Activated CD8-positive, alpha-beta memory T cell treated with anti-CD3 and anti-CD28 coated beads, Interleukin-2, amount 10 ng/mL, durations not matched to agents 7 days and 5 days (primary cell): ENCODE results near the gene TMEM17. TPM values are rescaled to one million over a fixed set of nuclear protein-coding genes. Genes with fewer than 3 reads are reported as not detected.

ENCODE experiments used
- ATAC-seq: fragments of 150-1000 bp; cut with Tn5 transposase; one replicate; pipeline ENCODE4 v1.10.0; 2021; ENCODE audit warnings: moderate library complexity
- CTCF ChIA-PET: fragments of 350-600 bp; sonication (Branson Sonifier 250); formaldehyde crosslinking; loops from one replicate; lab custom pipeline; 2021; ENCODE audit warnings: antibody characterized with exemption; lab: Charles Lee
- DNase-seq: peaks from one replicate; pipeline ENCODE4 v3.0.0-alpha.2; 2020
- H3K27ac Mint-ChIP-seq: one replicate; pipeline ENCODE4 v1.8.0; 2021; ENCODE audit warnings: mild to moderate bottlenecking, mixed read lengths
- H3K27me3 Mint-ChIP-seq: one replicate; pipeline ENCODE4 v1.8.0; 2021; ENCODE audit warnings: mixed read lengths
- H3K36me3 Mint-ChIP-seq: one replicate; pipeline ENCODE4 v1.8.0; 2021; ENCODE audit warnings: mild to moderate bottlenecking, mixed read lengths
- H3K4me1 Mint-ChIP-seq: one replicate; pipeline ENCODE4 v1.8.0; 2021; ENCODE audit warnings: mixed read lengths
- H3K4me3 Mint-ChIP-seq: one replicate; pipeline ENCODE4 v1.8.0; 2021; ENCODE audit warnings: mild to moderate bottlenecking, moderate library complexity, mixed read lengths
- H3K9me3 Mint-ChIP-seq: one replicate; pipeline ENCODE4 v1.8.0; 2022; ENCODE audit warnings: low read depth, mixed read lengths
- total RNA-seq, 2 experiments: library from RNA; stranded (reverse); gene quantifications; one replicate each; pipeline ENCODE4 v1.2.3, GENCODE V29; 2021

TMEM17 gene
- total RNA-seq, 2 experiments from 2014 or later: 0.12 to 0.26 TPM

DNA sequence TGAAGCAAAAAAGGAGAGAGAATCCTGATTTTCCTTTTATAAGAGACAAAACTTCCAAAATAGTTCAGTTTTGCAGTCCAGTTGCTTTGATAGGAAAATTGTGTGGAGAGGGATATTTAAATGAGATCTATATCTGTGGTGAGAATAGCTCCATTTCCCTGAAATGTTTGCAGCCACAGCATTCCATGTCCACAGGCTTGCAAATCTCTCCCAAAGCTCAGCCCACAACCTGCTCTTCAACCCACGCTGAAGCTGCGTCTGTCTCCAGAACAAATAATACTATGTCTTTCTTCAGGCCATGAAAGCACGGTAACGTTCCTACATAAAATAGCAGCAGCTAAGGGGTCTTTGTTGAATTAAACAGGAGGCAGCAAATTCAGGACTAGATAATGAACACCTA lies 31.8 kb downstream of the TMEM17 start:
- DNase-seq (no peak), ATAC-seq (no peak)
- no peak overlapping the region for H3K27ac Mint-ChIP-seq
- no peak overlapping the region for H3K4me3 Mint-ChIP-seq
- H3K4me1 Mint-ChIP-seq: no peaks in the 10 kb centered on the region
- peaks cover 13% of the 10 kb centered on the region for H3K27me3 Mint-ChIP-seq
- no peaks in the 10 kb centered on the region for H3K9me3 Mint-ChIP-seq
- CTCF ChIA-PET: no interaction called here
- no peaks in the 10 kb centered on the region for H3K36me3 Mint-ChIP-seq

DNA sequence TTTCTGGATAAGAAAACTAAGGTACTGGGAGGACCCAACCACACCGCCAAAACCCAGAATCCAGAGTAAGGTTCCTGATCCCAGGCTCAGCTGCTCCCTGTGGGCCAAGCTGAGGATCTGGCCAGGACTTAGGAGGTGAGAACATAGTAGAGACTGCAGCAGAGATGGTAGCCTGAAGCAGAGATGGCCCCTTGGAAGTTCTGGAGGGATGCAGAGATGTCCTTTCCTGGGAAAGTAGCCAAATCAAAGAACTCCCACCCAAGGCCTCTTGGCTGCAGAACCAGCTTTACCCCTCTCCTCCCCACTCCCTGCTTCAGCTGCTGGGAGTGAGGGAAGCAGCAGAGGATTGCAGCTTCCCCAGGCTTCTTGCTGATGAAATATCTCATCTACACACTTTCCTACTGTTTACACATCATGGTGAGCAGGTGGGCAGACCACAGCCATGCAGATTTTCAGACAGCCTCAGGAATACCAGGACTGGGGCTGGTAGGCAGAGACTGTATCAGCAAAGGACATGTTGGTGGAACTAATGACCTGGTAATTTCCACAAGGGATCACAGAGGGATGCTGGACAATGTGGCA lies 32.7 kb downstream of the TMEM17 start:
- Mint-ChIP-seq H3K27ac (no peak overlapping the region), H3K27me3 (peaks cover 13% of the 10 kb centered on the region), H3K36me3 (no peaks in the 10 kb centered on the region), H3K4me3 (no peak overlapping the region), H3K9me3 (no peaks in the 10 kb centered on the region), H3K4me1 (no peaks in the 10 kb centered on the region)
- no peak for DNase-seq
- CTCF ChIA-PET: interaction anchor here (1.2 kb wide), 1 partner anchor 17 kb away, joined by 3 read pairs; no protein-coding TSS in a partner anchor
- no peak for ATAC-seq

DNA sequence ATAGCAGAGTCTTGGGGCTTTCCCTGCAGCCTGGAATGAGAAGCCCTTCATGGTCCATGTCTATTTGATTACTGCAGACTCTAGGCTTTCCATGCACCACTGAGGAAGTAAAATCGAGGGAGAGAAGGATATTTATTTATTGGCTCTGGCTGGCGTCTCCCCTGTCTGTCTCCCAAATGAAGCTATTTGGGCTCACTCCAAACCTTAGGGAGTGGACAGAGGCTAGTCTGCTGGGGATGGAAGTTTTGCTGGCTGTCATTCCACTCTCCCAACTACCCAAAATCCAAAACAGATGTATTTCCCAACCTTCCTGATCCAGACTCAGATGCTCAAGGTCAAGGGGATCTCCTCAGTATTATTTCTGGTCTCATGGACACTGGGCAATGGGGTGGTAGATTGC lies 33.7 kb downstream of the TMEM17 start:
- CTCF ChIA-PET: interaction anchor here (1.0 kb wide), 1 partner anchor 16 kb away, joined by 4 read pairs; no protein-coding TSS in a partner anchor
- ATAC-seq (no peak), DNase-seq (no peak)
- Mint-ChIP-seq H3K9me3 (no peaks in the 10 kb centered on the region), H3K36me3 (no peaks in the 10 kb centered on the region), H3K27me3 (peaks cover 13% of the 10 kb centered on the region), H3K4me3 (no peak overlapping the region), H3K27ac (no peak overlapping the region), H3K4me1 (no peaks in the 10 kb centered on the region)

DNA sequence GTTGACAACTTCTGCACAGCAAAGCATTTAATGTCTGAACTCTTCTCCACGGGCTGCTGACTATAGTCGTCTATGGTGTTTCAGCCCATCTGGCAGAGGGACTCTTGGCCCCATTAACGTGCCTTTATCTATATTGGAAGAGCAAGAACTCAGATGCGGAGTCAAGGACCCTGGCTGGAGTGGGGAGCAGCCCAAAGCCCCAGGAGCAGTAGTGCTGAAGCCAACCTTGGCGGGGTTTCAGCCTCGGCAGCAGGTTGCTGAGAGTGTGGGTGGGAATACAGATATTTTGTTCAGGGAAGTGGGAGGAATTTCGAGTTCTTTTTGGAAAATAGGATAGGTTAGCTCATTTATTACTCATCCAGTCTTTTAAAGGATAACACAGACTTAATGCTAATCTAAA lies 34.2 kb downstream of the TMEM17 start:
- CTCF ChIA-PET: interaction anchor here (1.0 kb wide), 1 partner anchor 15 kb away, joined by 4 read pairs; no protein-coding TSS in a partner anchor
- DNase-seq (no peak), ATAC-seq (no peak)
- Mint-ChIP-seq H3K4me3 (no peak overlapping the region), H3K27ac (no peak overlapping the region), H3K36me3 (no peaks in the 10 kb centered on the region), H3K9me3 (no peaks in the 10 kb centered on the region), H3K4me1 (no peaks in the 10 kb centered on the region), H3K27me3 (peaks cover 13% of the 10 kb centered on the region)

DNA sequence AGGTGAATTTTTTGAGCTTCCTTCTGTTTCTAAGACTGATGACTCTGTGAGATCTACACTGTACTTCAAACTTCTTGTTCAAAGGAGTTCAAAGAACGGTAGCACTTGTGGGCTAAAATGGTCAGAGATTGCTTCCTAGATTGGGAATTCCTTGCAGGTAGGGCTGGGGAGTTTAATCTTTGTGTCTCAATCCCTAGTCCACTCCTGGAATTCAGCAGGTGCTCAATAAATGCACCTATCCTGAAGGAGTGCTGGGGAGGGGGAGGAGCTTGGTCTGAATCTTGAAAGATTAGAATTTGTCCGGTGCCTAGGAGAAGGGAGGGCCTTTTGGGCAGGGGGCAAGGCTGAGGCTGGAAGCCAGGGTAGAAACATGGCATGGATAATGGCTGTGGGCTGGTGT lies 34.6 kb downstream of the TMEM17 start:
- ATAC-seq: no peak
- Mint-ChIP-seq H3K27me3 (peaks cover 13% of the 10 kb centered on the region), H3K27ac (no peak overlapping the region), H3K9me3 (no peaks in the 10 kb centered on the region), H3K4me1 (no peaks in the 10 kb centered on the region), H3K36me3 (no peaks in the 10 kb centered on the region), H3K4me3 (no peak overlapping the region)
- CTCF ChIA-PET: interaction anchor here (0.9 to 1.0 kb wide), 2 partner anchors 15 kb away, joined by 3 to 4 read pairs; no protein-coding TSS in a partner anchor
- no peak for DNase-seq

DNA sequence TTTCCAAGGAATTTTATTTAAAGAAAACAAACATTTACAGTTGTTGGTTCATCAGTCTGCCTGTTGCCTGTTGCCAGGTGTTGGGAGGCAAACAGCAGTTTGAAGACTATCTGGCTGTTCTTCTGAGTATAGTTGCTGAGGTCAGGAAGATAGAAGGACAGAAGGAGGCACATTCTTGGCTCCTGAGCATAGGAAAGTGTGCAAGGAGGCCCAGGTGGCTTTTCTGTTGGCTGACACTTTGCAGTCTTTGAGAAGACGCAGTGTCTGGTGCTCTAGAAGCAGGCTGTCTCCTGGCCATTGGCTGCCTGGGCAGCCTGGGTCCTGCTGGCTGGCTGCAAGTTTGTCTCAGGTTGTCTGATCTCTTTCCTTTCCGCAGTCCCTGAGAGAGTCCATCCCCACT lies 36.4 kb downstream of the TMEM17 start:
- H3K36me3 Mint-ChIP-seq: no peaks in the 10 kb centered on the region
- H3K27ac Mint-ChIP-seq: no peak overlapping the region
- H3K4me3 Mint-ChIP-seq: no peak overlapping the region
- CTCF ChIA-PET: interaction anchor here (4.4 kb wide), 1 partner anchor 12 kb away, joined by 17 read pairs; no protein-coding TSS in a partner anchor
- DNase-seq (no peak), ATAC-seq (no peak)
- H3K4me1 Mint-ChIP-seq: no peaks in the 10 kb centered on the region
- H3K27me3 Mint-ChIP-seq: peaks cover 11% of the 10 kb centered on the region
- no peaks in the 10 kb centered on the region for H3K9me3 Mint-ChIP-seq

DNA sequence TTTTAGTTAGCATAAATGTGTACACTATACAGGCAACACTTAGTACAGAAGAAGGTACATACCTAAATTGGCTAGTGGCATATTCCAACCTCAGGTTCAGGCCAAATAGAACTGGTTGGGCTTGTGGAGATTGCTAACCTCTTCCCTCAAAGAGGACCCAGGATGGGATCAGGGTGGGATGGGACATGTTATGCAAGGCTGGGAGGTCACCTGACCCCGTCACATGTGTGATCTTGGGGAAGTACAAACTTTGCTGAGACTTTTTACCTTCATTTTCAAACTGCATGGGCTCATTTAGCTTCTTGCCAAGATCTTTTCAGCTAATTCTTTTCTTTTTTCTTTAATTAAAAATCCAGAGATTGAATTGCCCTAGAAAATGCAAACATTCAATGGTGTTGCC lies 36.9 kb downstream of the TMEM17 start:
- no peaks in the 10 kb centered on the region for H3K4me1 Mint-ChIP-seq
- H3K4me3 Mint-ChIP-seq: no peak overlapping the region
- H3K36me3 Mint-ChIP-seq: no peaks in the 10 kb centered on the region
- peaks cover 8% of the 10 kb centered on the region for H3K27me3 Mint-ChIP-seq
- CTCF ChIA-PET: interaction anchor here (4.4 kb wide), 1 partner anchor 12 kb away, joined by 17 read pairs; no protein-coding TSS in a partner anchor
- H3K27ac Mint-ChIP-seq: no peak overlapping the region
- no peak for DNase-seq
- no peaks in the 10 kb centered on the region for H3K9me3 Mint-ChIP-seq
- no peak for ATAC-seq

DNA sequence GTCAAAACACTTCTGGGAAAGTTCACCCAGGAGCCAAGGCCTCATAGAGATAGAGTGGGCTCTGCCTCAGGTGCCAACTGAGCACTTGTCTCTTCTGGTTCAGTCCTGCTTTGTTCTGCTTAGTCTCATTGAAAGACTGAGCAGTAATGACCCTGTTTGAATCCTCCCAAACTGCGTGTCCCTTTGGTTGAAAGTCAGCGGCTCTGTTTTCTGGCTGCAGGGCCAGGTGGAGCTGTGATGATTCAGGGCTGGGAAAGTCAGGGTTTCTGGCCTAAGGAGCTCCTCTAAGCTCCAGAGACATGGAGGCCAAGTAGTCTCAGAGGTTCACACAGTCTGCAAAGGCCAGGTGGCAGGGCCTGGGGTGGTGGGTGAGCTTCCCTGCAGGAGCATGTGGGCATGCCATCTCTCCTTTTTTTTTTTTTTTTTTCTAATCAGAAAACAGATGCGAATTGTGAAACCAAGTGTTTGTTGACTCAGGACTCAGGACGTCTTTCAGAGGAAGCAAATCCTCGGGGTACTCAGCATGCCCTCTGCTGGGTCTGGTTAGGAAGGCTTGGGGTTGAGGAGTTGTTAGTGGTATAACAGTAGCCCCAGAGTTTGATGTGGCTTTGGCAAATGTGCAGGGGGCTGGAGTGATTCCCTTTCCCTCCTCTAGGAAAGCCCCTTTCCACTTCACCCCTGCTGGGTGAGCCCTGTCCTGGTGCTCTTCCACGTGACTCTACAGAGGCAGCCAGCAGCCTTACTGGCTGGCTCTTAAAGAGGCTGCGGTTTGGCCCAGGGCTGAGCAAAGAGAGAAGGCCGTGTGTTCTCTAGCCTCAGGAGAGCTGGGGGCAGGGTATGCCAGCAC lies 38.3 kb downstream of the TMEM17 start:
- no peaks in the 10 kb centered on the region for H3K9me3 Mint-ChIP-seq
- no peaks in the 10 kb centered on the region for H3K4me1 Mint-ChIP-seq
- peaks cover 8% of the 10 kb centered on the region for H3K27me3 Mint-ChIP-seq
- H3K27ac Mint-ChIP-seq: no peak overlapping the region
- DNase-seq: no peak
- no peak overlapping the region for H3K4me3 Mint-ChIP-seq
- ATAC-seq: no peak
- CTCF ChIA-PET: interaction anchor here (4.4 kb wide), 1 partner anchor 10 kb away, joined by 17 read pairs; no protein-coding TSS in a partner anchor
- no peaks in the 10 kb centered on the region for H3K36me3 Mint-ChIP-seq

DNA sequence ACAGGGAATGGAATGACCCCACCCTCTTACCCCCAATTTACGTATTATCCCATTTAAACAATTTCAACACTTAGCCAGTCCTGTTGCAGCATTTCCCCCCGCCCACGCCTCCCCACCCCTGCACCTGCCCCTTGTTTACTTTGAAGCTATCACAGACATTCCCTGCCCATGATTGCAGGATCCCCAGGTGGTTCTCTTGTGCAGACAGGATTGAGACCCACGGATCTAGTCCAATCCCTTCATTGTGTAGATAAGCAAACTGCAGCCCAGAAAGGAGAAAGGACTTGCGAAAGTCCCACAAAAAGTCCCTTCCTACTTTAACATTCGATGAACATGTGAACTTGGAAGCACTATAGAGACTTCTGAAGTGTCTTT lies 38.9 kb downstream of the TMEM17 start:
- peaks cover 4% of the 10 kb centered on the region for H3K27me3 Mint-ChIP-seq
- no peak for DNase-seq
- CTCF ChIA-PET: interaction anchor here (4.4 kb wide), 1 partner anchor 10 kb away, joined by 17 read pairs; no protein-coding TSS in a partner anchor
- H3K27ac Mint-ChIP-seq: no peak overlapping the region
- H3K4me3 Mint-ChIP-seq: no peak overlapping the region
- H3K4me1 Mint-ChIP-seq: no peaks in the 10 kb centered on the region
- no peaks in the 10 kb centered on the region for H3K9me3 Mint-ChIP-seq
- no peaks in the 10 kb centered on the region for H3K36me3 Mint-ChIP-seq
- ATAC-seq: no peak

DNA sequence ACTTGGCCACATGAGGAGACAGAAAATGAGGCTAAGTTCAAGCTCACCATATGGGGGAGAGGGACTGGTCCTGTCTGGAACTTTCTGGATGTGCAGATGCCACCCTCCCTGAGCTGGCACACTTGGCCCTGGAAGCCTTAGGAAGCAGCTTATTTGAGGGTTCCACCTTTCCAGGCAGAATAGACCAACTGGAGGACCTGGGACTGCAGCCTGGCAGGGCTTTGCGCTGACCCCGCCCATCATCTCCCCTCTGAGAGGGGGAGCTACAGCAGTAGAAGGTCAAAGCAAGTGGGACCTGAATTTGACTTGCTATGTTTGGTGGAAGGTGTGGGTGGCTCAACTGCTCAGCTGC lies 39.5 kb downstream of the TMEM17 start:
- Mint-ChIP-seq H3K4me1 (no peaks in the 10 kb centered on the region), H3K36me3 (no peaks in the 10 kb centered on the region), H3K27ac (no peak overlapping the region), H3K9me3 (no peaks in the 10 kb centered on the region), H3K4me3 (no peak overlapping the region), H3K27me3 (no peaks in the 10 kb centered on the region)
- DNase-seq (no peak), ATAC-seq (no peak)
- CTCF ChIA-PET: interaction anchor here (4.4 kb wide), 1 partner anchor 9 kb away, joined by 17 read pairs; no protein-coding TSS in a partner anchor

DNA sequence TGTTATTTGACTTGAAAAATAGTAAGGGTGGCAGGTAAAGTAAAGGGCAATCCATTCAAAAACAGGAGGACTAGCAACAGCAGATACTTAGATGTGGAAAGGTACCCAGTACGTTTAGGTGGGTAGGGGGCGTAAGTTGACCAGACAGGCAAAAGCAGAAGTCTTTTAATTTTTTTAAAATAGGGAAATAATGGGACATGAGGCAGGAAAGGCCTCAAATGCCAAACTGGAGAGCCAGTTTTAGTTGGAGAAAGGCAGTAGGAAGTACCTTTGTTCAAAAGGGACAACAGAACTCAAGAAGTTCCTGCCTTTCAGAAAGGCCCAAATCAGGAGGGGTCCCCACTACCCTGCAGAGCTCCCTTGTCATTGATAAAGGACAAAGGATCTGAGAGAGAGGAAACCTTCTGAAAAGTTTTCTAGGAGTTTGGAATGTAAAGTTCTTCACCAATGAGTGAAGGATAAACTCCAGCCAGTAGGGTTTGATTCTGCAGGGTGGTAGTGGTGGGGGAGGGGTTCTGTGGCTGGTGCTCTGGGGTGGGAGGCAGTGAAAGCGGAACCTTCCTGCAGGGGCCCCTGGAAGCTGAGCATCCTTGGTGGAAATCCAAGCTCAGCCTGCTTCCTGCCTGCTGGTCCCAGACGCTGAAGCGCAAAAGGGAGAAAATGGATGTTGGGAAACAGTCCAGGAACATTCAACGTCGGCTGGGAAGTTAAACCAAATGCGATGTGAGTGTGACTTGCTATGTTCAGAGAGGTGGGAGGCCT lies 40.1 kb downstream of the TMEM17 start:
- Mint-ChIP-seq H3K4me3 (no peak overlapping the region), H3K9me3 (no peaks in the 10 kb centered on the region), H3K4me1 (no peaks in the 10 kb centered on the region), H3K27ac (no peak overlapping the region), H3K36me3 (no peaks in the 10 kb centered on the region), H3K27me3 (no peaks in the 10 kb centered on the region)
- ATAC-seq (no peak), DNase-seq (no peak)
- CTCF ChIA-PET: interaction anchor here (4.4 kb wide), 1 partner anchor 9 kb away, joined by 17 read pairs; no protein-coding TSS in a partner anchor

DNA sequence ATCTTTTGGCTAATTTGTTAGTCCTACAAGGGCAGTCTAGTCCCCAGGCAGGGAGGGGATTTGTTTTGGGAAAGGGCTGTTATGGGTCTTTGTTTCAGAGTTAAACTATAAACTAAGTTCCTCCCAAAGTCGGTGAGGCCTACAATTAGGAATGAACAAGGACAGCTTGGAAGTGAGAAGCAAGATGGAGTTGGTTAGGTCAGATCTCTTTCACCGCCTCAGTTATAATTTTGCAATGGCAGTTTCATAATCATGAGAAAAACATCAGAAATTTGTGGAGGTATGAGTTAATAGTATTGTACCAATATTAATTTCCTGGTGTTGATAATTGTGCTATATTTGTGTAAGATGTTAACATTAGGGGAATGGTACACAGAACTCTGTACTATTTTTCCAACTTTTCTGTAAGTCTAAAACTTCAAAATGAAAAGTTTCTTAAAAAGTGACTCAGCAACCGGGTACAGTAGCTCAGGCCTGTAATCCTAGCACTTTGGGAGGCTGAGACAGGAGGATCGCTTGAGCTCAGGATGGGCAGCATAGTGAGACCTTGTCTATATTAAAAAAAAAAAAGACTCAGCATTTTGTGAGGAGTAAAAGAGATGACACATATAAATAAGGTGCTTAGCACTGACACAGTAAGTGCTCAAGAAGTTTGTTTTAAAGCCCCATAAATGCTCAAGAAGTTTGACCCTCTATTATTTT lies 40.8 kb downstream of the TMEM17 start:
- H3K36me3 Mint-ChIP-seq: no peaks in the 10 kb centered on the region
- no peaks in the 10 kb centered on the region for H3K27me3 Mint-ChIP-seq
- DNase-seq (no peak), ATAC-seq (no peak)
- H3K27ac Mint-ChIP-seq: no peak overlapping the region
- no peaks in the 10 kb centered on the region for H3K9me3 Mint-ChIP-seq
- no peaks in the 10 kb centered on the region for H3K4me1 Mint-ChIP-seq
- CTCF ChIA-PET: interaction anchor here (4.4 kb wide), 1 partner anchor 8 kb away, joined by 17 read pairs; no protein-coding TSS in a partner anchor
- no peak overlapping the region for H3K4me3 Mint-ChIP-seq
